Neural cell (in vitro differentiated cells): ENCODE data around the gene MUC5B.

Source experiments
- EZH2 ChIP-seq: fragments of 200-600, 300-800 bp; shearing (Covaris generic), sonication (generic); IDR thresholded peaks from 2 replicates; pipeline ENCODE4 v1.6.1; 2014; ENCODE audit warnings: antibody characterized with exemption, low read length, borderline replicate concordance, mild to moderate bottlenecking; ENCODE audit not compliant: insufficient read depth, poor library complexity, severe bottlenecking
- TF ChIP-seq, protein P1 (sequence below): IDR thresholded peaks from 2 replicates; pipeline ENCODE4 v1.6.1; 2012; ENCODE audit warnings: borderline replicate concordance
- TF ChIP-seq, protein P2 (sequence below): fragments of 450-650 bp; IDR thresholded peaks from 2 replicates; pipeline ENCODE4 v1.5.1; 2014; ENCODE audit warnings: antibody characterized with exemption, mild to moderate bottlenecking, moderate library complexity; ENCODE audit not compliant: poor library complexity, severe bottlenecking

DNA sequence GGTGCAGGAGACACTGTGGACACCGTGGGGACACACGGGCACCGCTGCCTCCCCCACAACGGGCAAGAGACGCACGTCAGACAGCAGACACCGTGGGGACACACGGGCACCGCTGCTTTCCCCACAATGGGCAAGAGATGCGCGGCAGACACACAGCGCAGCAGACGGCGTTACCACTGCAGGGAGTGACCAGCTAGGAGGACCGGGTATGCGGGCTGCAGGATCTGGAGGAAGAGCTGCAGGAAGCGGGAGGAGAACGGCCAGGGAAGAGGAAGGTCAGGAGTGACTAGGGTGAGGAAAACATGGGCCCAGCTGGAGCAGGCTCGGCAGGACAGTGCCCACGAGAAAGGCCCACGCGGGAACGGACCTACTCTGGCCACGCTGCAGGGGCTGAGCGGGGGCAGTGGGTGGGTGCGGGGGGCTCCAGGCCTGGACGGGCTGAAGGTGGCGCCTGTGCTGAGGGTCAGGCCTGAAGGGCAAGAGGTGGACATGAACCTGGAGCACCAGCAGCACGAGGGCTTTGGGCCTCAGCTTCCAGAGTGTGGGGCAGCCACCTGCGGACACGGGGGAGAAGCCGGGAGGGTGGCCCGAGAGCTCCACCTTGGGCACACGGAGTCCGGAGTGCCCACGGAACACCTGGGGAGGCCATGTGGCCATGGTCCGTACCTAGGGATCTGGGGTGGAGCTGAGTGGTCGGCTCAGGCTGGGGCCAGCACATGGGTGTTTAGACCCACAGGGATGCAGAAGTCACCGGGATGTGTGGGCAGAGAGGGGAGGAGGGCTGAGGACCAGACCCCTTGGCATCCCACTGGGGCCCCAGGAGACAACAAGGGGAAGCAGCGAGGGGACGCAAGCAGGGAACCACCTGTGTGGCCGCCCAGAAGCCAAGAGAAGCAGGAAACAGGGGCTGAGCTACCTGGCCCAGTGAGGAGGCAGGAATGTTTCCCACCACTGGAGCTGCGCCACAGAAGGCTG is 70.1 kb downstream of the MUC5B start:
- TF ChIP-seq, protein P1, sequence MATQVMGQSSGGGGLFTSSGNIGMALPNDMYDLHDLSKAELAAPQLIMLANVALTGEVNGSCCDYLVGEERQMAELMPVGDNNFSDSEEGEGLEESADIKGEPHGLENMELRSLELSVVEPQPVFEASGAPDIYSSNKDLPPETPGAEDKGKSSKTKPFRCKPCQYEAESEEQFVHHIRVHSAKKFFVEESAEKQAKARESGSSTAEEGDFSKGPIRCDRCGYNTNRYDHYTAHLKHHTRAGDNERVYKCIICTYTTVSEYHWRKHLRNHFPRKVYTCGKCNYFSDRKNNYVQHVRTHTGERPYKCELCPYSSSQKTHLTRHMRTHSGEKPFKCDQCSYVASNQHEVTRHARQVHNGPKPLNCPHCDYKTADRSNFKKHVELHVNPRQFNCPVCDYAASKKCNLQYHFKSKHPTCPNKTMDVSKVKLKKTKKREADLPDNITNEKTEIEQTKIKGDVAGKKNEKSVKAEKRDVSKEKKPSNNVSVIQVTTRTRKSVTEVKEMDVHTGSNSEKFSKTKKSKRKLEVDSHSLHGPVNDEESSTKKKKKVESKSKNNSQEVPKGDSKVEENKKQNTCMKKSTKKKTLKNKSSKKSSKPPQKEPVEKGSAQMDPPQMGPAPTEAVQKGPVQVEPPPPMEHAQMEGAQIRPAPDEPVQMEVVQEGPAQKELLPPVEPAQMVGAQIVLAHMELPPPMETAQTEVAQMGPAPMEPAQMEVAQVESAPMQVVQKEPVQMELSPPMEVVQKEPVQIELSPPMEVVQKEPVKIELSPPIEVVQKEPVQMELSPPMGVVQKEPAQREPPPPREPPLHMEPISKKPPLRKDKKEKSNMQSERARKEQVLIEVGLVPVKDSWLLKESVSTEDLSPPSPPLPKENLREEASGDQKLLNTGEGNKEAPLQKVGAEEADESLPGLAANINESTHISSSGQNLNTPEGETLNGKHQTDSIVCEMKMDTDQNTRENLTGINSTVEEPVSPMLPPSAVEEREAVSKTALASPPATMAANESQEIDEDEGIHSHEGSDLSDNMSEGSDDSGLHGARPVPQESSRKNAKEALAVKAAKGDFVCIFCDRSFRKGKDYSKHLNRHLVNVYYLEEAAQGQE, result no peak
- TF ChIP-seq EZH2, result no peak
- TF ChIP-seq, protein P2, sequence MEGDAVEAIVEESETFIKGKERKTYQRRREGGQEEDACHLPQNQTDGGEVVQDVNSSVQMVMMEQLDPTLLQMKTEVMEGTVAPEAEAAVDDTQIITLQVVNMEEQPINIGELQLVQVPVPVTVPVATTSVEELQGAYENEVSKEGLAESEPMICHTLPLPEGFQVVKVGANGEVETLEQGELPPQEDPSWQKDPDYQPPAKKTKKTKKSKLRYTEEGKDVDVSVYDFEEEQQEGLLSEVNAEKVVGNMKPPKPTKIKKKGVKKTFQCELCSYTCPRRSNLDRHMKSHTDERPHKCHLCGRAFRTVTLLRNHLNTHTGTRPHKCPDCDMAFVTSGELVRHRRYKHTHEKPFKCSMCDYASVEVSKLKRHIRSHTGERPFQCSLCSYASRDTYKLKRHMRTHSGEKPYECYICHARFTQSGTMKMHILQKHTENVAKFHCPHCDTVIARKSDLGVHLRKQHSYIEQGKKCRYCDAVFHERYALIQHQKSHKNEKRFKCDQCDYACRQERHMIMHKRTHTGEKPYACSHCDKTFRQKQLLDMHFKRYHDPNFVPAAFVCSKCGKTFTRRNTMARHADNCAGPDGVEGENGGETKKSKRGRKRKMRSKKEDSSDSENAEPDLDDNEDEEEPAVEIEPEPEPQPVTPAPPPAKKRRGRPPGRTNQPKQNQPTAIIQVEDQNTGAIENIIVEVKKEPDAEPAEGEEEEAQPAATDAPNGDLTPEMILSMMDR, result no peak
